ENCODE results near the gene RPL18A. TPM values are rescaled to one million over a fixed set of nuclear protein-coding genes. Genes with fewer than 3 reads are reported as not detected.

Gene RPL18A
- total and polyA plus RNA-seq, 2 of the 13 experiments (the other 11 are each of a cell fraction or from before 2014, with no cell fraction given): 1,471 to 2,004 TPM

GRCh38 chr19:17847538-17848366 is 12.0 kb upstream of the RPL18A start, which contains the start of gene JAK3 (continued):
- TF ChIP-seq BRCA1 (CRISPR knock-in tag; IDR thresholded peaks at IDR 0.05): no peak
- 0 out of 2 replicates have a peak, but pooled peaks have one; percentile 18 for TF ChIP-seq ZNF232 (CRISPR knock-in tag; IDR thresholded peaks at IDR 0.05; ENCODE audit: borderline replicate concordance)
- TF ChIP-seq ISX (CRISPR knock-in tag; conservative IDR thresholded peaks at IDR 0.05): no peak
- TF ChIP-seq BCL6 (CRISPR knock-in tag; IDR thresholded peaks at IDR 0.05): no peak
- TF ChIP-seq HCFC1 (IDR thresholded peaks at IDR 0.05; ENCODE audit: low read depth, low read length): no peak
- TF ChIP-seq HOXA5 (CRISPR knock-in tag; IDR thresholded peaks at IDR 0.05): no peak
- no peak for TF ChIP-seq MYPOP (CRISPR knock-in tag; IDR thresholded peaks at IDR 0.05)
- peak; percentile 47; the same call in 1 of the 2 replicates for TF ChIP-seq MED1 (CRISPR knock-in tag; IDR thresholded peaks at IDR 0.05)
- no peak for TF ChIP-seq ZNF703 (CRISPR knock-in tag; IDR thresholded peaks at IDR 0.05; ENCODE audit: borderline replicate concordance)
- TF ChIP-seq ZFYVE20 (CRISPR knock-in tag; IDR thresholded peaks at IDR 0.05; ENCODE audit: borderline replicate concordance, low read depth): no peak
- peak; percentile 46; the same call in 1 of the 2 replicates for TF ChIP-seq ZNF558 (CRISPR knock-in tag; IDR thresholded peaks at IDR 0.05; ENCODE audit: borderline replicate concordance)
- TF ChIP-seq KLF12 (CRISPR knock-in tag; IDR thresholded peaks at IDR 0.05; ENCODE audit: borderline replicate concordance): no peak
- TF ChIP-seq MAZ (IDR thresholded peaks at IDR 0.05; ENCODE audit: borderline replicate concordance, low read depth, low read length): no peak
- no peak for TF ChIP-seq MAZ (CRISPR knock-in tag; IDR thresholded peaks at IDR 0.05; ENCODE audit: low read depth)
- no peak for TF ChIP-seq ZMYM2 (CRISPR knock-in tag; IDR thresholded peaks at IDR 0.05)
- TF ChIP-seq ZNF382 (CRISPR knock-in tag; IDR thresholded peaks at IDR 0.05; ENCODE audit: borderline replicate concordance): no peak
- TF ChIP-seq MTA3 (CRISPR knock-in tag; IDR thresholded peaks at IDR 0.05): no peak
- no peak for TF ChIP-seq ATF1 (CRISPR knock-in tag; IDR thresholded peaks at IDR 0.05)
- no peak for TF ChIP-seq PCBP2 (optimal IDR thresholded peaks at IDR 0.05; ENCODE audit: low read depth, low read length, poor library complexity, severe bottlenecking)
- TF ChIP-seq ZNF530 (CRISPR knock-in tag; IDR thresholded peaks at IDR 0.05; ENCODE audit: low read depth): no peak
- no peak for TF ChIP-seq ZSCAN20 (CRISPR knock-in tag; IDR thresholded peaks at IDR 0.05; ENCODE audit: borderline replicate concordance)
- no peak for TF ChIP-seq CREB3 (CRISPR knock-in tag; IDR thresholded peaks at IDR 0.05)
- peak; percentile 51; the same call in 1 of the 2 replicates for TF ChIP-seq ZNF503 (CRISPR knock-in tag; IDR thresholded peaks at IDR 0.05)

Measured in HepG2 (cell line).